ENCODE results near the gene CASR.

Gene CASR

GRCh38 chr3:122263974-122264588 is 80.6 kb downstream of the CASR start:
- DNase-seq, result no peak

DNA sequence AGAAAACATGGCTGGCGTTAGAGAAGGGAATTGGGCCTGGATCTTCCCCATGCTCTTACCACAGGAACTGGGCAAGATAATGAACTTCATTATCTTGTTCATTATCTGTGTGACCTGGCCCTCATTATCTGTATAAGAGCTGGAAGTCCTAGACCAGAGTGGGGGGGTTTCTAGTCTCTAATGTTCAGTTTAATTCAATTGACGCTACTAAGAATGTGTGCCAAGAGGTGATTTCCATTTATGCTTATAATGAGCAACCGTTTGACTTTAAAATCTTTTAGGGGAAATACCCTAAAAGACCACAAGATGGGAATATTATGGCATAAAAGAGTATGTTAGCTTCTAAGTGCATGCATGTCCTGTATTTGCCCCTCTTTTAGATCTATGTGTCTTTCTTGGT is 82.5 kb downstream of the CASR start:
- DNase-seq, result no peak

DNA sequence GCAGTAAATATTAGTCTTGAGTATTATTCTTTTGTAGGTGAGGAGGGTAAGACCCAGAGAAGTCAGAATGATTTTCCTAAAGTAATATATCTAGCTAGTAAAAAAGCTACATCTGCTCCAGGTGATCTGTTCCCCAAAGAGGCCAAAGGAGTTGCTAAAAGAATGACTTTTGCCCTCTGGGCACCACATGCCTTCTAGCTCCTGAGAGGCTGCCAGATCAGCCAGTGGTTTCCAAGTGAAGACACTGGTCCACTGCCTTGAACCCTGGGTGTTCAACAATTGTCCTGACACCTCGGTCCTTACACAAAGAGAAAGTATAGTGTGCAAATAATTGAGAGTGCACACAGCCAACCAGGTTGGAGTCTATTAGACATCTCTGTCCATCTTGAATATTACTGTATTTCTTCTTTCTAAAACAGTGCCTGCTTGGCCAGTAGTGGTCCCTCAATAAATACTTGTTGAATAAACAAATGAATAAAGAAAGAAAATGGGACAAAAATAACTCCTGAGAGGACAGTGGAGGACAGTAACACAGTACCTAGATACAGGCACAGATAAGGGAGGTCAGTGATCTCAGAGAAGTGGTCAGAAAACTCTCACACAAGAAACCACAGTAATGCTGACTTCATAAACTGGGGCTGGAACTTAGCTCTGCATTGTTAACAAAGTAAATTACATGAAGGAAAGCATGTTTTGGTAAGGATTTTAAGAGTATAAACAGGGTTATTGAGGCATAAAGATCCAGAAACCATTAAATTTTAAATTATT is 85.0 kb downstream of the CASR start:
- no peak for DNase-seq

DNA sequence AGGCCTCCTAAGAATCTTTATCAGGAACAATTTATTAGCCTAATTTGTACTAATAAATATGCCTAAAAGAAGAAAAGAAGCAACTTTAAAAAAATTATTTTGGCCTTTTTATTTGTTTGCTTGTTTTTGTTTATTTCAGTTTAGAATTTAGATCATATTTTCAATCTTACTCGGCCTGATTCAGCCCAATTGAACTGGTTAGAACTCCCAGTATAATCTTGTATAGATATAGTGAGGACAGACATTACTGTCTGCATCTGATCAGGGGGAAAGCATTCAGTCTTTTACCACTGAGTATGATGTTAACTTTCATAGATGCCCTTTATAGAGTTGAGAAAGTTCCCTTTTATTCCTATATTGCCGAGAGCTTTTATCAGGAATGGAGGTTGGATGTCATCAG is 85.6 kb downstream of the CASR start:
- DNase-seq, result no peak

GRCh38 chr3:122271246-122271898 is 87.9 kb downstream of the CASR start:
- DNase-seq, result no peak

GRCh38 chr3:122272879-122273278 is 89.4 kb downstream of the CASR start:
- DNase-seq, result no peak

DNA sequence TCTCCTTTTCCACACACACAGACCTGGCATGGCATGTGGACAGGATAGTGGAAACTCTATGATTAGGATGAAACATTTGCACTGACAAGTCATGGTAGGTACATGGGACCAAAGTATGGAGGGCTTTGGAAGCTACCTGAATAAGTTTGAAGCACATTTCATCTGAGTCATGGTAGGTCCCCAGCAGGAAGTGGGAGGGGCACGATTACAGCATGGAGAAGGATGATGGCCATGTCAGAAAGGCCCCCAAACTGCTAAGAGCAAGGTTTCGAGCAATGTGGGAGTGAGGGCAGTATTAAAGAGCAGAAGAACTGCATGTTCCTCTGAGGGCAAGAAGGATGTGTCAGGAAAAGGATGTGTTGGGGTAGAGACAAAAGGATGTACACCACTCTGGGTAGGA is 90.0 kb downstream of the CASR start:
- no peak for DNase-seq

DNA sequence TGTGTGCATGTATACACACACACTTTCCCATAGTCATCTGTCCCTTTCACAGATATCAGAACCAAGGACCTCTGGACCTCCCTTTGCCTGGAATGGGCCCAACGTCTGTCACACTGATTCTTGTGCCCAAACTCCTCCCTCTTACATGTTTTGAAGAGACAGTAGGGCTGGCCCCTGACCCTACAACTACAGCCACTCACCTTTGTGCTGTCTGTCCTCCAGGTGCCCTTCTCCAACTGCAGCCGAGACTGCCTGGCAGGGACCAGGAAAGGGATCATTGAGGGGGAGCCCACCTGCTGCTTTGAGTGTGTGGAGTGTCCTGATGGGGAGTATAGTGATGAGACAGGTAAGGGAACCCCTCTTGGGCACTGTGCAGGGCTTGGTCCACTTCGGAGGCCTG is 98.4 kb downstream of the CASR start:
- DNase-seq, result no peak

- DNase-seq, result no peak
Observed at GRCh38 chr3:122283796-122284445, 100.5 kb downstream of the CASR start.

DNA sequence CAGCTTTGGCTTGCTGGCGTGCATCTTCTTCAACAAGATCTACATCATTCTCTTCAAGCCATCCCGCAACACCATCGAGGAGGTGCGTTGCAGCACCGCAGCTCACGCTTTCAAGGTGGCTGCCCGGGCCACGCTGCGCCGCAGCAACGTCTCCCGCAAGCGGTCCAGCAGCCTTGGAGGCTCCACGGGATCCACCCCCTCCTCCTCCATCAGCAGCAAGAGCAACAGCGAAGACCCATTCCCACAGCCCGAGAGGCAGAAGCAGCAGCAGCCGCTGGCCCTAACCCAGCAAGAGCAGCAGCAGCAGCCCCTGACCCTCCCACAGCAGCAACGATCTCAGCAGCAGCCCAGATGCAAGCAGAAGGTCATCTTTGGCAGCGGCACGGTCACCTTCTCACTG is 101.0 kb downstream of the CASR start:
- no peak for DNase-seq

DNA sequence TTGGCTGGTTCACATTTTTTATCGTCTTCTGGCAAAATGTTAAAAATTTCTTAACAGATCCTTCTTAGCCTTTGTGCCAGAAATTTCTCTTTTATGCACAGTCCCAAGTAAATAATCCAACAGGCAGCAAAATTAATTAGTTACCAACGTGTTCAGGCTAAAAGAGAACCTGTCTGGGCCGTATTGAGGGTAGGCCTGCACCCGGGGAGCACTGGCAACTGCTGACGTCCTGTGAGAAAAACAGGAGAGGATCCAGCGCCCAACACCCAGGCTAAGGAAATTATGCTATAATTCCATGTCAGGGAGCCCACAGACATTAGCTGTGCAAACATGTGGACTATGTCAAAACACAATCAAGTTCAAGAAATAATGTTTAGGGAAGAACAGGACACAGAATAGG is 110.9 kb downstream of the CASR start:
- no peak for DNase-seq

- no peak for DNase-seq
Observed at GRCh38 chr3:122295266-122296062, 112.0 kb downstream of the CASR start.

GRCh38 chr3:122298239-122298638 is 114.8 kb downstream of the CASR start:
- no peak for DNase-seq

GRCh38 chr3:122299215-122299614 is 115.7 kb downstream of the CASR start:
- no peak for DNase-seq

- no peak for DNase-seq
Observed at GRCh38 chr3:122299872-122300460, 116.5 kb downstream of the CASR start.

GRCh38 chr3:122301063-122301462 is 117.6 kb downstream of the CASR start:
- DNase-seq, result no peak

- no peak for DNase-seq
Observed at GRCh38 chr3:122305818-122306621, 122.6 kb downstream of the CASR start.

DNA sequence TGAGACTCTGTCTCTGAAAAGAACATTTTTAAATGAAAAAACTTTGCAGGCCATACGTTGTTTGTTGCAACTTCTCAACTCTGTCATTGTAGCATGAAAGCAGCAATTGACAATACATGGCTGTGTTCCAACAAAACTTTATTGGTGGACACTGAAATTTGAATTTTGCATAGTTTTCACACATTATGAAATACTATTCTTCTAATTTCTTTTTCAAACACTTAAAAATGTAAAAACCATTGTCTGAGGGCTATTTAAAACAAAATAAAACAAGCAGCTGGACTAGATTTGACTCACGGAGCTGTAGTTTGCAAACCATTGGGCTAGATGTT is 123.1 kb downstream of the CASR start:
- DNase-seq, result no peak

- no peak for DNase-seq
Observed at GRCh38 chr3:122307094-122307687, 123.7 kb downstream of the CASR start.

DNA sequence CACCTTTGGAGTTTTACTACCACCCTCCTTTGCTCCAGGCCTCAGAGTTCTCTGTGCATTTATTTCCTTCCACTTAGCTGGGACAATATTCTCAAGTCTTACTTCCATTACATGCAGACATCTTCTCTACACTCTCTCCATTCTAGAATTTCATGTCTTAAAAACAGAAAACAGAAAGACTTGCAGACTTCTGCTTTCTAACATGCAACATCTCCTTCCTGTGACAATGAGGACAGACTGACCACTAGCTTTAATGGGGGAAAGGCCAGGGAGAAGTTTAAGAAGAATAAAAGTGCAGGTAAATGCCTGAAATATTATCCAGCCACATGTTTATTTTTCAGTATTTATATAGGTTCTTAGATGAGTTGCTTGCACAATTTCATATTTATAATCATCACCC is 124.5 kb downstream of the CASR start:
- DNase-seq, result no peak

- no peak for DNase-seq
Observed at GRCh38 chr3:122310361-122310760, 126.9 kb downstream of the CASR start.
